ENCODE measurements around the gene UBE3B.
"Not testable (repeated sequence)": the region's sequence is repeated elsewhere in the genome, so short reads cannot be mapped to it uniquely, and the experiment has no call there.

UBE3B gene

GRCh38 chr12:109451400-109451799, 26.0 kb upstream of the UBE3B start:
- no peak for DNase-seq

DNA sequence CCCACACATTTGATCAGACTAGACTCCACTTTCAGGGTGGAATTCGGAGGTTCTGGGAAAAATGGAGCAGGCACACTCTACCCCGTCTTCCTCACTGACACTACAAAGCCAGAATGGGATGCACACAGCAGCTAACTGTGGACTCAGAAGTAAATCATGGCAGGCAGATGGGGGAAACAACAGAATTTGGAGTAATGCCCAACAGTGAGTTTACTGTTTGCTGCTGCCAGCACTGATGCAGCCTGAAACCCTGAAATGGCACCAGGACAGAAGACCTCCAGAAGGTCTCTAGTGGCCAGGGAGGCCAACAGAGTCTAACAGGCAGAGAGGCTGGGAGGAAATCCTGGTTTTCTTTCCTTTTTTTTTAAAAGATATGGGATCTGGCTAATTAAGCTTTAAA, 24.9 kb upstream of the UBE3B start:
- DNase-seq: no peak

- DNase-seq: no peak
Observed at GRCh38 chr12:109455706-109456105, 21.7 kb upstream of the UBE3B start.

GRCh38 chr12:109458086-109458485, 19.3 kb upstream of the UBE3B start:
- DNase-seq: no peak

- no peak for DNase-seq
Observed at GRCh38 chr12:109458771-109459208, 18.6 kb upstream of the UBE3B start.

DNA sequence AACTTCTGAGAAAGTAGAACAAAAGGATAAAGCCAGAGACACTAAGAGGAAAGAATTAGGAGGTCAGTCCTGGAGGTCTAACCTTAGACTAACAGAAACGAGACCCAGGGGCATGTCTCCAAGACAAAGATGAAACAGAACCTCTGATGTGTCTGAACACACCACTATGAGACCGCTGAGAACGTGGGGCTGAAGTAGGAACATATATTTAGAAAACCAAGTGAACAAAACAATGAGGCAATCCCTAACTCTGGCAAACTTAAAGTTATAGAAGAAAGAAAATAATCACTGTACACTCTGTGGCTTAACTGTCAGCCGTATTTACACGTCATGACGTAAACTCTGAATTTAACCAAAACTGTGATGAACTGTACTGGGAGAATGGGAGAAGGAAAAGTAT, 18.2 kb upstream of the UBE3B start:
- no peak for DNase-seq

DNA sequence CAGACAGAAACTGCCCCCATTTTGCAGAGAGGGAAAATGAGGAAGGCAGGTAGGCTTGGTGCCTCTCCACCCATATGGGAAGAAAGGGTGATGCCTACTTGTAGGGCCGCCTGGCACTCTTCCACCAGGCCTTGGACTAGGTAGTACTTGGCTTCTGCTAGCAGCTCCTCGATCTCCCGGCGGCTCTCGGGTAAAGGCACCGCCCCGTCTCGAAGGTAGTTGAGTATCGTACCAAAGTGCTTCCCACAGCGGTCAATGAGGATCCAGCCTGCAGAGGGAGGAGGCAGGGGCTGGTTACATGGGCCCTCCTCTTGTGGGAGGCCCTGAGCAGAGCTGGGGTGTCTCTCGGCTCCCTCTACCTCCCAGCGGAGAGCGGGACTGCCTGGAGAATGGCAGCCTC, 16.9 kb upstream of the UBE3B start:
- no peak for DNase-seq

- DNase-seq: no peak
Observed at GRCh38 chr12:109461049-109461845, 16.2 kb upstream of the UBE3B start.

DNA sequence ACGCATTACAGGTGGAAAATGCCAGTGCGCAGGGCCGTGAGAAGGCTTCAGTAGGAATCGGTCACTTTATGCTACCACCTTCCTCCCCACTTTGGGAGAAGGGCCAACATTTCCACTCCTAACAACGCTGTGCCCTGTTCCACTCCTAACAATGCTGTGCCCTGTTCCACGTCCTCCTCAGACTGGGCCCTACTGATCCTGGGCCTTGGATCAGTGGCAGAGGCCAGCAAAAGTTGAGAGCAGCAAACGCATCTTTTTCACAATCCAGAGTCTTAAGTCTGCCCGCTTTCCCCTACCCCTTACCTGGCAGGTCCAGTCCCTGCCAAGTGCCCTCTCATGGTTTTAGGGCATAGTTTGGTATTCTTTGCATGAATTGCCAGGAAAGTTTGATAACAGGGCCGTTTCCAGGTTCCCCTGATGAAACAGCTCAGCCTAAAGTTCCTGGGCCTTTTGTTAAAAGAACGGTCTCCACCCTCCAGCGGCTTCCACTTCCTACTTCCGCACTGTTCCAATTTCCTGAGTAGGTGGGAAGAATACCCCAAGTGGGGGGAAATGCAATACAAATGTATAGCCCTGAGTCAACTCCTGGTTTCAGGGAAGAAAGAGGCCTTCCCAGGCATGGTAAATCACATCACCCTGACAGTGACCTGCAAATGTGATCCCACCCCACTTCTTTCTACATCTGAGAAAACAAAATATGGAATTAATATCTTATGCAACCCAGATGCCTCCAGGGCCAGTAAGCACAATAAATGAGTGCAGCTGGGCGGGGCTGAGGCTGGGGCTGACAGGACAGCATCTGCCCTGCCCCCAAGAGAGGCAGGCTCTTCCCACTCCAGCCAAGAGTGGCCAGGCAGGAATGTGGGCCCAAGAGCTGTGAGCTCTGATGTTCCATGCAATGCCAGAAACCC, 15.3 kb upstream of the UBE3B start:
- DNase-seq: no peak

- no peak for DNase-seq
Observed at GRCh38 chr12:109462868-109463692, 14.4 kb upstream of the UBE3B start.

DNA sequence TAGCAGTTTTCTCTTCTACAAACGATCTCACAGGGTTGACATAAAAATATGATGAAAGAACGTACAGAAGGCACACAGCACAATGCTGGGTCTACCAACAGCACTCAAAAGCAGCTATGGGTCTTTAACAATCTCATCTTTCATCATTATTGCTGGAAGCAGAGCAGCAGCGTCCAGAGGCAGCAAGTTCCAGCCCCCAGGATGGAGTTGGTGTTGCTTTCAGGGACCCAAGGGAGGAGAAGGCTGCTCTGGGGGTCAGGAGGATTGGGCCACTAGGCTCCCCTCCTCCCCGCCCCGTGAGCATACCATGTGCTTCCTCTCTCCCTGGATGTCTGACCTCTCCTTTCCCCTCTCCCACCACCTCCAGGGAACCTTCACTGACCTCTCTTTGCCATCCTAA, 13.7 kb upstream of the UBE3B start:
- no peak for DNase-seq

DNA sequence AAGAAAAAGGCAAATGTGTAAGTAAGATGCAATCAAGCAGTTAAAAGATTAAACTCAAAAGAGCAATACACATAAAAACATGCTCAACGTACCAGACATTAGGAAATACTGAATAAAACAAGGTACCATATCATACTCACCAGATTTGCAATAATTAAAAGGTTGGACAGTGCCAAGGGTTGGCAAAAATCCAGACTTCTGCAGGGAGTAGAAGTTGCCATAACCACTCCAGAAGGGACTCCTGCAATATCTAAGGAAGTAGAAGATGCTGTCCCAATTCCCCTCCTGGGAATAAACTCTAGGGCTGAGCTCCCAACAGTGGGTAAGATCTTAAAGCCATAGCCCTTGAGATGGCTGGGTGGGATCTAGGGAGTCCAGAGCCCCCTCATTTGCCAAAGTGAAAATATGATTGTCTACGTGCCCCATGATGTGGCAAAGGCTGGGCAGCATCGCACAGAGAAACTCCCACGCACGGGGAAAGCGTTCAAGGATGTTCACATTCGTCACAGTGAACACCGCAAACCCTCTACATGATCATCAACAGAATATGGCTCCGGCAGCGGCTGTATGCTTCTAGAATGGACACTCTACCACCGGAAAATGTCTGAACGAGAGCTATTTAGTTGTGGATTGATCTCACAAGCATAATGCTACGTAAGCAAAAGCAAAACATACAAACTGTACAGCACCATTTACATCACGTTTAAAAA, 12.6 kb upstream of the UBE3B start:
- no peak for DNase-seq

GRCh38 chr12:109466305-109466704, 11.1 kb upstream of the UBE3B start:
- no peak for DNase-seq

- DNase-seq: no peak
Observed at GRCh38 chr12:109466821-109467220, 10.6 kb upstream of the UBE3B start.

DNA sequence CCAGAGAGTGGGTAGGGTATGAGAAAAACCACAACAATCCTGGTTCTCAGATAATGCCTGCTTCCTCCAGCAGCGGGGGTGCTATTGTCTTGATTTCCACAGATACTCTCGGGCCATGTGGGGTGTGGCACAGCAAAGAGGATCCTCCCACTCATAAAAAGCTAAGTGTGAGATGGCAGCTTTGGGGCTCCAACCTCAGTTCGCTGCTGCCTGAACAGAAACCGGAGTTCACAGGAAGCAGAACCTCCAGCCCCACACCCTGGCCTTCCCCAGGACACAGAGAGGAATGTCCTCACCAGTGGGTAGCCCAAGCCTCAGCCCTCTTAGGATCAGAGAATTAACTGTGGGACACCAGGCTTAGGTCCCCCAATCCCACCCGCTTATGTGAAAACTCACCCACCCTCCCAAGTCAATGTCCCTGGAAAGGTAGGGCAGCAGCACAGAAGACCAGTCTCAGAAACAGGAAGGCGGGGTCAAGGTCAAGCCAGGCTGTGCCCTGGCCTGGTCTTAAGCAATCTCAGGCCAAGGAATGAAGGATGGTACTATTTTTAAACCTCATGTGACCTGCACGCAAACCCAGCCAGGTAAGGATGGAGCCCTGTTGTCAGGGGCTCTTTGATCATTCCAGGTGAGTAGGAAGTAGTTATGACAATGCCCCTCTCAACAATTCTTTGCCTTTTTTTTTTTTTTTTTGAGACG, 9.3 kb upstream of the UBE3B start:
- no peak for DNase-seq

GRCh38 chr12:109469517-109469916, 7.9 kb upstream of the UBE3B start:
- no peak for DNase-seq

GRCh38 chr12:109473006-109473405, 4.4 kb upstream of the UBE3B start:
- no peak for DNase-seq

DNA sequence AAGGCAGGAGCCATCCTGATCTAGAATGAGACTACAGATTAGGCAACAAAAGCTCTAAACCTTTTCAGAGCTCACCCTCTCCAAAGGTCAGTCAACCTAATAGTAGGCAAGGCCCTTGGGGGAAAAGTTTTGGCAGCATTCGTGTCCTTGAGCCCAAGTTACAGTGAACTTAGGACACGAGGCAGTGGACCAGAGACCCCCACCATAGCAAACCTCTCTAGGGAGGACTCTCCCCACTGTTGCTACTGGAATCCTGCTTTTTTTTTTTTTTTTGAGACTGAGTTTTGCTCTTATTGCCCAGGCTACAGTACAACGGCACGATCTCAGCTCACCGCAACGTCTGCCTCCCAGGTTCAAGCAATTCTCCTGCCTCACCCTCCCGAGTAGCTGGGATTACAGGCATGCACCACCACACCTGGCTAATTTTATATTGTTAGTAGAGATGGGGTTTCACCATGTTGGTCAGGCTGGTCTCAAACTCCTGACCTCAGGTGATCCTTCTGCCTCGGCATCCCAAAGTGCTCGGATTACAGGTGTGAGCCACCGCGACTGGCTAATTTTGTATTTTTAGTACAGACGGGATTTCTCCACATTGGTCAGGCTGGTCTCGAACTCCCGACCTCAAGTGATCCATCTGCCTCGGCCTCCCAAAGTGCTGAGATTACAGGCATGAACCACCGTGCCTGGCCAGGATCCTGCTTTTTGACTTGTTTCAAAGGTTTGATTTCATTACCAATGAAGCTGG, 3.7 kb upstream of the UBE3B start:
- DNase-seq: not testable (repeated sequence)

DNA sequence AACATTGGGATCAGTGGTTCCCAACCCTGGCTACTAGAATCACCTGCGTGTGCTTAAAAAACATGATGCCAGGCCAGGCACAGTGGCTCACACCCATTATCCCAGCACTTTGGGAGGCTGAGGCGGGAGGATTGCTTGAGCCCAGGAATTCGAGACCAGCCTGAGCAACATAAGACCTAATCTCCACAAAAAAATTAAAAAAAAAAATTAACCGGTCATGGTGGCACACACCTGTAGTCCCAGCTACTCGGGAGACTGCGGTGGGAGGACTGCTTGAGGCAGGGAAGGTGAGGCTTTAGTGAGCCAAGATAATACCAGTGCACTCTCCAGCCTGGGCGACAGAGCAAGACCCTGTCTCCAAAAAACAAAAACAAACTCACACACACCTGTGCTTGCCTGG, 2.3 kb upstream of the UBE3B start:
- DNase-seq: no peak

DNA sequence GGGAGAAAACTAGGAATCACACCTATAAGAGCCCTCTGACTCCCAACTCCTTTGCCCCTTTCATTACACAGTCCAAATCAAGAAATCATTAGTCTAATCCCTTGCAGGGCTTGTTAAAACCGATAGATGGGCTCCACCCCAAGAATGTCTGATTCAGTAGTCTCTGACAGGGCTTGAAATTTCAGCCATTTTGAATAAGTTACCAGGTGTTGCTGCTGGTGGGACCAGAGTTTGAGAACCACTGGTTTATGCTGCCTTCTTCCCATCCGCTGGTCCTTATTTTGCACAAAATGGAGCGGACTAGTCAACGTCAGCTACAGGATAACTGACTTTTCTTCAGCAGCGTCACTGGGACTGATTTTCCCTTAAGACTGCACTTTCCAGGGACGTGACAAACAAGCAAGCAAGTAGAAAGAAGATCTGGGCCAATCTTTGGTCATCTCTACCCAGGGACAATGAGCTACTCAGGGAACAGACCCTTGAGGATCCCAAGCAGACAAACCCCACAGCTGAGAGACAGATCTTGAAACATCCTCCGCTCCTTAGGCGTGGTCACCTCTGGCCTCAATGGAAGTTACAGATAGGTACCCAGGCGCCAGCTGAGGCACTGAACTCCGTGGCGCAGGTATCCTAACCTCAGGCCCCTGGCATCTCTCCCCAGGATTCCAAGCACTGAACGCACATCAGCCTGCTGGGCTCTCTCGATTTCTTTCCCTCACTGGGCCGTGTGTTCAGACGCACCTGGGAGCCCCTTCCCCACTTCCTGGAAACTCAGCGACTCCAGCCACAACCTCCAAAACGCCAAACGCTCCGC, 1.2 kb upstream of the UBE3B start:
- DNase-seq: no peak
